Sigmoid colon (tissue), 7 donors: ENCODE measurements around the gene KCNK15. TPM values are rescaled to one million over a fixed set of nuclear protein-coding genes. Genes with fewer than 3 reads are reported as not detected.
A peak's percentile ranks its signal among the peaks of the same experiment; 100 is the strongest.

Experiments used
- DNase-seq: peaks from one replicate; pipeline ENCODE4 v3.0.0-alpha.2; 2019
- H3K27ac ChIP-seq, 4 donors: fragments of 200-600 bp; sonication (generic); one replicate each; pipeline ENCODE4 v1.5.1; 2016 to 2019; ENCODE audit warnings: mild to moderate bottlenecking in 1 of 4
- H3K27me3 ChIP-seq, 3 donors: fragments of 200-600 bp; sonication (generic); one replicate each; pipeline ENCODE4 v1.5.1; 2019; ENCODE audit warnings: mild to moderate bottlenecking in 1 of 3
- H3K36me3 ChIP-seq, 4 donors: fragments of 200-600 bp; sonication (generic); one replicate each; pipeline ENCODE4 v1.5.1; 2016 to 2019
- H3K4me1 ChIP-seq, 4 donors: fragments of 200-600 bp; sonication (generic); one replicate each; pipeline ENCODE4 v1.5.1; 2017 to 2019
- H3K4me3 ChIP-seq, 4 donors: fragments of 200-600 bp; sonication (generic); one replicate each; pipeline ENCODE4 v1.5.1; 2017 to 2019; ENCODE audit warnings: mild to moderate bottlenecking in 2 of 4, moderate library complexity in 1 of 4
- H3K9me3 ChIP-seq, 4 donors: fragments of 200-600 bp in 3 of 4; sonication (generic) in 3 of 4; one replicate each; pipeline versions ENCODE4 v1.5.1 to v1.6.1; 2013 to 2019
- EP300 ChIP-seq, 4 donors: sonication (generic); formaldehyde crosslinking; IDR thresholded peaks; one replicate each; pipeline ENCODE4 v1.6.1; 2017; ENCODE audit warnings: antibody characterized with exemption in 4 of 4
- POLR2A ChIP-seq, 2 donors: fragments of 450-650 bp; IDR thresholded peaks; one replicate each; pipeline ENCODE4 v1.6.1; 2016; ENCODE audit warnings: antibody characterized with exemption in 2 of 2, mild to moderate bottlenecking in 2 of 2, moderate library complexity in 2 of 2
- POLR2AphosphoS5 ChIP-seq, 4 donors: sonication (generic); formaldehyde crosslinking; IDR thresholded peaks; one replicate each; pipeline ENCODE4 v1.6.1; 2017; ENCODE audit warnings: antibody characterized with exemption in 4 of 4
- WGBS, 2 donors: extraction: QIAGEN DNeasy Blood & Tissue Kit; methylation state at CpG; one replicate each; pipeline ENCODE4 v1.1.7; 2013; 5-methylcytosine and 5-hydroxymethylcytosine counted together
- intact Hi-C: fragments of 100-400 bp; cut with DNase I; formaldehyde crosslinking; loops from one replicate; pipeline ENCODE4 v1.15.1; 2023
- polyA plus RNA-seq, 3 donors: library from polyadenylated mRNA; stranded (reverse); fragments of 200-250 nt; gene quantifications; one replicate each; pipeline ENCODE4 v1.2.3, GENCODE V29; 2013
- total RNA-seq, 4 donors: library from RNA; depleted of rRNA; stranded (reverse); fragments of >200 nt; gene quantifications; one replicate each; pipeline ENCODE4 v1.1.0, GENCODE V29; 2016
- TF ChIP-seq, protein P1 (sequence below), 4 experiments: fragments of 450-650 bp in 3 of 4; fragments of 200-600 bp in 1 of 4; IDR thresholded peaks; one replicate each; pipeline ENCODE4 v1.5.1; 2016 to 2019; ENCODE audit warnings: antibody characterized with exemption in 4 of 4, mild to moderate bottlenecking in 3 of 4, moderate library complexity in 2 of 4
- donor health status: healthy with polysubstance abuse.
- donor health status: Bipolar disorder and iron deficiency.
- donor health status: healthy.

Gene KCNK15
- total and polyA plus RNA-seq, 7 donors, result 0.28 to 2.1 (median 0.66) TPM; not detected in 1

DNA sequence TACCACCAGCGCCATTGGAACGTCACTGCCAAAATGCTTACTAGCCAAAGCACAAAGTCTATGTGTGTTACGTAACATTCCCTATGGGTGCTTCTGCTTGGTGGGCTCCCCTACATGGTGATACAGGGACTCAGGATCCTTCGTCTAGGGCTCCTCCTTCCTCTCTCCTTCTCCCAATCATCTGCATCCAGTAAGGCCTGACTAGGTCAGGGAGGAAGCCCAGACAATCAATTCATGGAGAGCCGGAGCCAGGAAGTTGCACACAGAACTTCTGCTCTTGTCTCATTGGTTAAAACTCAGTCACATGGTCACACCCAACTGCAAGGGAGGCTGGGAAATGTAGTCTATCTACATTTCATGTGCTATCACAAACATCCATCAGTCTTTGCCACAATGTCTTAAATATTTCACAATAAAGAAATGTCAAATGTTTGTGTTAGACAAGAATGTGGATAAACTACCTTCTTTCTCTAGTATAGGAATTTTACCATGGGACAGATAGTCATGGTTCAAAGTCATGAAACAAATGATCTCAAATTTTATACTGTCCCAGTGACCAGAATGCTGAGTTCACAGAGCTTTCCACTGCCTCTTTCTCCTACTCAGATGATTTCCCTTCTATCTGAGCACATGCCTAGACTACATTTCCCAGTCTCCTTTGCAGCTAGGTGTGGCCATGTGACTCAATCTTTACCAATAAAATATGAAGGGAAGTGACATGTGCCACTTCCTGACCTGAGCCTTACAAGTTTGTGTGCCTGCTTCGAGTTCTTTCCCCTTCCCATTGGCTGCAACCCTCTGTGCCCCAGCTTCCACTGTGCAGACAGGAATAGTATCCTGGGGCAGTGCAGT lies 9.3 kb upstream of the KCNK15 start:
- no peaks in the 10 kb centered on the region for H3K36me3 ChIP-seq
- H3K9me3 ChIP-seq, result no peaks in the 10 kb centered on the region
- DNase-seq, result peak; percentile 88
- 27 to 52% methylated on average over 6 of the region's 6 CpGs for WGBS, 2 donors
- intact Hi-C loops, result loop anchor here (10.0 kb wide), 2 partner anchors 202 to 522 kb away; partner anchors contain the start of gene OSER1
- no peak overlapping the region for H3K4me3 ChIP-seq
- no peaks in the 10 kb centered on the region for H3K27me3 ChIP-seq
- no peak for TF ChIP-seq EP300 (IDR thresholded peaks at IDR 0.05)
- no peak for TF ChIP-seq POLR2A (IDR thresholded peaks at IDR 0.05)
- TF ChIP-seq, protein P1, sequence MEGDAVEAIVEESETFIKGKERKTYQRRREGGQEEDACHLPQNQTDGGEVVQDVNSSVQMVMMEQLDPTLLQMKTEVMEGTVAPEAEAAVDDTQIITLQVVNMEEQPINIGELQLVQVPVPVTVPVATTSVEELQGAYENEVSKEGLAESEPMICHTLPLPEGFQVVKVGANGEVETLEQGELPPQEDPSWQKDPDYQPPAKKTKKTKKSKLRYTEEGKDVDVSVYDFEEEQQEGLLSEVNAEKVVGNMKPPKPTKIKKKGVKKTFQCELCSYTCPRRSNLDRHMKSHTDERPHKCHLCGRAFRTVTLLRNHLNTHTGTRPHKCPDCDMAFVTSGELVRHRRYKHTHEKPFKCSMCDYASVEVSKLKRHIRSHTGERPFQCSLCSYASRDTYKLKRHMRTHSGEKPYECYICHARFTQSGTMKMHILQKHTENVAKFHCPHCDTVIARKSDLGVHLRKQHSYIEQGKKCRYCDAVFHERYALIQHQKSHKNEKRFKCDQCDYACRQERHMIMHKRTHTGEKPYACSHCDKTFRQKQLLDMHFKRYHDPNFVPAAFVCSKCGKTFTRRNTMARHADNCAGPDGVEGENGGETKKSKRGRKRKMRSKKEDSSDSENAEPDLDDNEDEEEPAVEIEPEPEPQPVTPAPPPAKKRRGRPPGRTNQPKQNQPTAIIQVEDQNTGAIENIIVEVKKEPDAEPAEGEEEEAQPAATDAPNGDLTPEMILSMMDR (IDR thresholded peaks at IDR 0.05), result no peak
- TF ChIP-seq POLR2AphosphoS5 (IDR thresholded peaks at IDR 0.05), result no peak
- peak overlapping the region in 1 of 4 donors; percentile 33 for H3K27ac ChIP-seq
- H3K4me1 ChIP-seq, result peaks cover 0 to 12% (median 6%) of the 10 kb centered on the region in 4 donors

DNA sequence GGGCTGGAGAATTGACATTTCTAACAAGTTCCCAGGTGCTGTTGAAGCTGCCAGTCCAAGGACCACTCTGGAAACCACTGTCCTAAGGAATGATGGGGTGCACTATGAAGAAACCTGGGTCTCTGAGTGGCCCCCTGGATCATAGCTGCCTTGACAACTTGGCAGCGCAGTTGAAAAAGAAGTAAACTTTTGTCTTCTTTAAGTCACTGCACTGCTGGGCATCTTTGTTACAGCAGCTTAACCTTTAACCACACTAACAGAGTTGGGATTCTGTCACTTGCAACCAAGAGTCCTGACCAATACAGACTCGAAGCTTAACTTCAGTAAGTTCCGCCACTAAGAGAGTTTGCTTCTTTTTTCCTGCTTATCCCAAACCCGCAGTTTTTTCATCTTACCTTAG lies 8.5 kb upstream of the KCNK15 start:
- Histone ChIP-seq H3K4me3 (no peak overlapping the region), H3K9me3 (no peaks in the 10 kb centered on the region), H3K4me1 (peaks cover 0 to 7% (median 3%) of the 10 kb centered on the region in 4 donors), H3K27me3 (no peaks in the 10 kb centered on the region), H3K27ac (no peak overlapping the region), H3K36me3 (no peaks in the 10 kb centered on the region)
- WGBS, 2 donors, result 97 to 98% methylated on average over 4 of the region's 4 CpGs
- TF ChIP-seq EP300 (IDR thresholded peaks at IDR 0.05) (no peak), POLR2A (IDR thresholded peaks at IDR 0.05) (no peak), POLR2AphosphoS5 (IDR thresholded peaks at IDR 0.05) (no peak)
- TF ChIP-seq, protein P1 (IDR thresholded peaks at IDR 0.05), result no peak
- DNase-seq, result no peak
- intact Hi-C loops, result loop anchor here (10.0 kb wide), 2 partner anchors 202 to 522 kb away; partner anchors contain the start of gene OSER1

- no peak for TF ChIP-seq EP300 (IDR thresholded peaks at IDR 0.05)
- no peak for TF ChIP-seq POLR2AphosphoS5 (IDR thresholded peaks at IDR 0.05)
- TF ChIP-seq POLR2A (IDR thresholded peaks at IDR 0.05), result no peak
- TF ChIP-seq, protein P1 (IDR thresholded peaks at IDR 0.05), result no peak
- Histone ChIP-seq H3K36me3 (no peaks in the 10 kb centered on the region), H3K27me3 (peaks cover 0 to 5% (median 0%) of the 10 kb centered on the region in 3 donors), H3K4me1 (peaks cover 0 to 5% (median 0%) of the 10 kb centered on the region in 4 donors), H3K27ac (no peak overlapping the region), H3K9me3 (no peaks in the 10 kb centered on the region), H3K4me3 (no peak overlapping the region)
- no peak for DNase-seq
- intact Hi-C loops, result loop anchor here (10.0 kb wide), 2 partner anchors 204 to 524 kb away; partner anchors contain the start of gene OSER1
- WGBS, 2 donors, result 78 to 79% methylated on average over 7 of the region's 7 CpGs
These were observed 6.7 kb upstream of the KCNK15 start for GRCh38 chr20:44738813-44739477.

DNA sequence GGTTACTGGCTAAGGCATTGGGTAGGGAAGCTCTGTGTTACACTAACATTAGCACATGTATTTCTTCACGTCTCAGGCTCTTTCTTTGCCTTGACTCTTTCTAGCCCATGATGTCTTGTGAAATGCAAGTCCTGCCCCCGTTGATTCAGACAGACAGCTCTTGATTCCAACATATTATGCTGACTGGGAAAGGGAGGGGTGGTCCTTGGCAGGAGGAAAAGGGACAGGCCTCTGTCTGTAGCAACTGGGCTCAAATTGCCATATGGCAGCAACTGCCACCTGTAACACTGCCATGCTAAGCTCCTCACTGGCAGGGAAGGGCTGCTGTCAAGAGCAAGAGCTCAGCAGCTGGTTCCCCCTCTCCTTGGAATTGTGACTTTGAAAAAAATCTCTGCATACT lies 5.7 kb upstream of the KCNK15 start:
- TF ChIP-seq EP300 (IDR thresholded peaks at IDR 0.05), result no peak
- no peak for TF ChIP-seq POLR2A (IDR thresholded peaks at IDR 0.05)
- no peak for TF ChIP-seq POLR2AphosphoS5 (IDR thresholded peaks at IDR 0.05)
- Histone ChIP-seq H3K9me3 (no peaks in the 10 kb centered on the region), H3K4me1 (peaks cover 0 to 5% (median 0%) of the 10 kb centered on the region in 4 donors), H3K27ac (no peak overlapping the region), H3K36me3 (no peaks in the 10 kb centered on the region), H3K4me3 (no peak overlapping the region), H3K27me3 (peaks cover 0 to 15% (median 0%) of the 10 kb centered on the region in 3 donors)
- intact Hi-C loops, result loop anchor here (10.0 kb wide), 2 partner anchors 205 to 525 kb away; partner anchors contain the start of gene OSER1
- WGBS, 2 donors, result 80 to 85% methylated on average over 2 of the region's 2 CpGs
- no peak for DNase-seq
